A673 (cell line): Measurements from ENCODE around the gene ZMYM5. TPM values are rescaled to one million over a fixed set of nuclear protein-coding genes. Genes with fewer than 3 reads are reported as not detected.

Source experiments
- BruUV-seq: library from RNA; stranded (reverse); fragments of 400-500 nt; replicated peaks from 2 replicates; lab custom pipeline; 2021; lab: Mats Ljungman, UMichigan
- CTCF ChIA-PET: fragments of 300-600 bp; sonication (Branson Sonifier 250); formaldehyde crosslinking; loops from one replicate; lab custom pipeline; 2022; ENCODE audit warnings: antibody characterized with exemption; lab: Charles Lee
- POLR2A ChIA-PET: fragments of 300-600 bp; sonication (Branson Sonifier 250); formaldehyde crosslinking; loops from one replicate; lab custom pipeline; 2022; ENCODE audit warnings: antibody characterized with exemption; ENCODE audit not compliant: low non-redundant PET; lab: Charles Lee
- DNase-seq: peaks from one replicate; pipeline ENCODE4 v3.0.0-alpha.2; 2015; ENCODE audit warnings: low spot score
- H3K27ac ChIP-seq: fragments of 200-600 bp; sonication (generic); 2 replicates; pipeline ENCODE4 v1.5.1; 2016; ENCODE audit warnings: mixed run types, low read depth, mild to moderate bottlenecking, mixed read lengths, antibody characterized with exemption, low read length; ENCODE audit not compliant: poor library complexity, severe bottlenecking
- H3K27me3 ChIP-seq: fragments of 200-600 bp; sonication (generic); replicated peaks from 2 replicates; pipeline ENCODE4 v1.6.1; 2017; ENCODE audit warnings: mixed run types, low read depth, mild to moderate bottlenecking, mixed read lengths, antibody characterized with exemption, low read length; ENCODE audit not compliant: insufficient read depth, poor library complexity
- H3K36me3 ChIP-seq: fragments of 200-600 bp; sonication (generic); 2 replicates; pipeline ENCODE4 v1.6.1; 2016; ENCODE audit warnings: mixed run types, mild to moderate bottlenecking, mixed read lengths, antibody characterized with exemption, low read length; ENCODE audit not compliant: insufficient read depth, poor library complexity, severe bottlenecking
- H3K4me1 ChIP-seq: fragments of 200-600 bp; sonication (generic); 2 replicates; pipeline ENCODE4 v1.6.1; 2017; ENCODE audit warnings: mixed run types, mild to moderate bottlenecking, mixed read lengths, antibody characterized with exemption, low read length; ENCODE audit not compliant: insufficient read depth, poor library complexity, severe bottlenecking
- H3K4me3 ChIP-seq: fragments of 200-600 bp; sonication (generic); 2 replicates; pipeline ENCODE4 v1.5.1; 2016; ENCODE audit warnings: low read depth, mixed run types, mild to moderate bottlenecking, mixed read lengths, low read length; ENCODE audit not compliant: poor library complexity, severe bottlenecking
- H3K9me3 ChIP-seq: fragments of 200-600 bp; sonication (generic); 2 replicates; pipeline ENCODE4 v1.6.1; 2016; ENCODE audit warnings: mixed run types, low read depth, mild to moderate bottlenecking, mixed read lengths, antibody characterized with exemption, low read length; ENCODE audit not compliant: poor library complexity, severe bottlenecking
- EZH2 ChIP-seq: fragments of 200-600 bp; sonication (generic); IDR thresholded peaks from 2 replicates; pipeline ENCODE4 v1.6.1; 2017; ENCODE audit warnings: borderline replicate concordance, low read depth, mild to moderate bottlenecking, mixed read lengths, antibody characterized with exemption, low read length; ENCODE audit not compliant: poor library complexity, severe bottlenecking
- intact Hi-C: fragments of 100-400 bp; cut with micrococcal nuclease; formaldehyde crosslinking; loops from one replicate; pipeline ENCODE4 v1.10.0; 2022; ENCODE audit not compliant: unreplicated experiment
- total RNA-seq: library from RNA; stranded (reverse); gene quantifications from 2 replicates; pipeline ENCODE4 v1.2.3, GENCODE V29; 2021
- TF ChIP-seq, protein P1 (sequence below): fragments of 300-800, 200-600 bp; sonication (generic); conservative IDR thresholded peaks from 2 replicates; pipeline ENCODE4 v1.5.1; 2017; ENCODE audit warnings: low read depth, mild to moderate bottlenecking, antibody characterized with exemption, low read length, moderate library complexity, mixed read lengths

The ZMYM5 gene
- total RNA-seq, 1 experiment from 2014 or later: 17.4 TPM

DNA sequence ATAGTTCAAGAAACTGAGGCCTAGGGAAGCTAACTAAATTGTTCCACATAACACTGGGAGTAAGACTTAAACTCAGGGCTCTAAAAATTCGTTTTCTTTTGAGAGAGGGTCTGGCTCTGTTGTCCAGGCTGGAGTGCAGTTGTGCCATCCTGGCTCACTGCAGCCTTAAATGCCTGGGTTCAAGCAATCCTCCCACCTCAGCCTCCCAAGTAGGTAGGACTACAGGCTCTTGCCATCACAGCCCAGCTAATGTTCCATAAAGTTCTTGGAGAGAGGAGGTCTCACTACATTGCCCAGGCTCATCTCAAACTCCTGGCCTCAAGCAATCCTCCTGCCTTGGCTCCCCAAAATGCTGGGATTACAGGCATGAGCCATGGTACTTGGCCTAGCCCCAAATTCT lies 10.7 kb downstream of the ZMYM5 start:
- POLR2A ChIA-PET: no interaction called here
- H3K27me3 ChIP-seq: no peaks in the 10 kb centered on the region
- intact Hi-C loops: no loop called here
- no peak overlapping the region for H3K27ac ChIP-seq
- H3K4me1 ChIP-seq: no peaks in the 10 kb centered on the region
- H3K9me3 ChIP-seq: no peaks in the 10 kb centered on the region
- TF ChIP-seq, protein P1, sequence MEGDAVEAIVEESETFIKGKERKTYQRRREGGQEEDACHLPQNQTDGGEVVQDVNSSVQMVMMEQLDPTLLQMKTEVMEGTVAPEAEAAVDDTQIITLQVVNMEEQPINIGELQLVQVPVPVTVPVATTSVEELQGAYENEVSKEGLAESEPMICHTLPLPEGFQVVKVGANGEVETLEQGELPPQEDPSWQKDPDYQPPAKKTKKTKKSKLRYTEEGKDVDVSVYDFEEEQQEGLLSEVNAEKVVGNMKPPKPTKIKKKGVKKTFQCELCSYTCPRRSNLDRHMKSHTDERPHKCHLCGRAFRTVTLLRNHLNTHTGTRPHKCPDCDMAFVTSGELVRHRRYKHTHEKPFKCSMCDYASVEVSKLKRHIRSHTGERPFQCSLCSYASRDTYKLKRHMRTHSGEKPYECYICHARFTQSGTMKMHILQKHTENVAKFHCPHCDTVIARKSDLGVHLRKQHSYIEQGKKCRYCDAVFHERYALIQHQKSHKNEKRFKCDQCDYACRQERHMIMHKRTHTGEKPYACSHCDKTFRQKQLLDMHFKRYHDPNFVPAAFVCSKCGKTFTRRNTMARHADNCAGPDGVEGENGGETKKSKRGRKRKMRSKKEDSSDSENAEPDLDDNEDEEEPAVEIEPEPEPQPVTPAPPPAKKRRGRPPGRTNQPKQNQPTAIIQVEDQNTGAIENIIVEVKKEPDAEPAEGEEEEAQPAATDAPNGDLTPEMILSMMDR: no peak
- TF ChIP-seq EZH2: no peak
- BruUV-seq: no TSS peak
- H3K36me3 ChIP-seq: peaks cover 35% of the 10 kb centered on the region
- no peak overlapping the region for H3K4me3 ChIP-seq
- DNase-seq: no peak
- CTCF ChIA-PET: no interaction called here

GRCh38 chr13:19845758-19846157 lies 17.7 kb downstream of the ZMYM5 start:
- Histone ChIP-seq H3K4me3 (no peak overlapping the region), H3K36me3 (peaks cover 26% of the 10 kb centered on the region), H3K4me1 (peaks cover 9% of the 10 kb centered on the region), H3K27ac (peak overlapping the region; percentile 10), H3K9me3 (no peaks in the 10 kb centered on the region), H3K27me3 (no peaks in the 10 kb centered on the region)
- POLR2A ChIA-PET: no interaction called here
- intact Hi-C loops: no loop called here
- no TSS peak for BruUV-seq
- TF ChIP-seq EZH2: no peak
- TF ChIP-seq, protein P1: no peak
- CTCF ChIA-PET: no interaction called here
- DNase-seq: peak; percentile 68

DNA sequence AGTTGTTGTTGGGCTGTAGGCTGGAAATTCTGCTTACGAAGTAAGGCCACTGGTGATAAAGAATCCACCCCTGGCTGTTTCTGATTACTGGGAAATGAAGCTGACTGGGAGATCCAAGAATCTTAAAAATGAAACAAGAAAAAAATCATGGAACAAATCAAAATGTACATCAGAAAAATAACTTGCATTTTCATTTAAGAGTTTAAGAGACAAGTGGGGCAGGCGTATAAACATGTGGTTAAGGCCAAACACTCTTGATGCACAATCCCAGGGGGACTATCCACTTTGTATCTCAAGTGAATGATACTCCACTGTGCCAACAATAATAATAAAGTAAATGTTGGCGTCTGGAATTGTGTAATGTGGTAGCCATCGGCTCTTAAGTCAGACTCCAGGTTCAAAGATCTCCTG lies 24.6 kb downstream of the ZMYM5 start:
- BruUV-seq: no TSS peak
- Histone ChIP-seq H3K9me3 (no peaks in the 10 kb centered on the region), H3K36me3 (peaks cover 36% of the 10 kb centered on the region), H3K4me1 (no peaks in the 10 kb centered on the region), H3K27ac (no peak overlapping the region), H3K27me3 (no peaks in the 10 kb centered on the region), H3K4me3 (no peak overlapping the region)
- DNase-seq: no peak
- ChIA-PET CTCF (no interaction called here), POLR2A (interaction anchor here (0.6 kb wide), 1 partner anchor 13 kb away, joined by 3 read pairs; no protein-coding TSS in a partner anchor)
- intact Hi-C loops: no loop called here
- TF ChIP-seq, protein P1: no peak
- no peak for TF ChIP-seq EZH2
